Panc1 (cell line): Measurements from ENCODE around the gene CYP2E1. TPM values are rescaled to one million over a fixed set of nuclear protein-coding genes. Genes with fewer than 3 reads are reported as not detected.

Experiments used
- ATAC-seq: fragments of 200-7000 bp; cut with Tn5 transposase; 2 replicates; pipeline ENCODE4 v1.9.1; 2020; ENCODE audit warnings: mild to moderate bottlenecking, moderate library complexity
- BruUV-seq: library from RNA; stranded (reverse); fragments of 400-500 nt; replicated peaks from 2 replicates; lab custom pipeline; 2021; lab: Mats Ljungman, UMichigan
- CTCF ChIA-PET: fragments of 300-600 bp; sonication (Branson Sonifier 250); formaldehyde crosslinking; loops from one replicate; lab custom pipeline; 2022; ENCODE audit warnings: antibody characterized with exemption; lab: Charles Lee
- POLR2A ChIA-PET: fragments of 300-600 bp; sonication (Branson Sonifier 250); formaldehyde crosslinking; loops from one replicate; lab custom pipeline; 2022; ENCODE audit warnings: antibody characterized with exemption; lab: Charles Lee
- DNase-seq: peaks from one replicate; pipeline ENCODE4 v3.0.0-alpha.2; 2010; ENCODE audit warnings: low read depth, low spot score
- H3K27ac ChIP-seq: 2 replicates; pipeline ENCODE4 v1.5.1; 2011; ENCODE audit warnings: mild to moderate bottlenecking, low read length, inconsistent platforms
- H3K27me3 ChIP-seq: fragments of 200-500 bp; sonication (Bioruptor generic); 2 replicates; pipeline ENCODE4 v1.6.0; 2014; ENCODE audit warnings: low read length, inconsistent platforms; ENCODE audit not compliant: control insufficient read depth, insufficient read depth
- H3K36me3 ChIP-seq: fragments of 200-500 bp; sonication (Bioruptor generic); 2 replicates; pipeline ENCODE4 v1.5.1; 2014; ENCODE audit warnings: inconsistent platforms, mild to moderate bottlenecking, low read length, moderate library complexity; ENCODE audit not compliant: control insufficient read depth, insufficient read depth
- H3K4me1 ChIP-seq: 2 replicates; pipeline ENCODE4 v1.5.1; 2011; ENCODE audit warnings: inconsistent platforms, mild to moderate bottlenecking, low read length, moderate library complexity; ENCODE audit not compliant: control insufficient read depth, insufficient read depth
- H3K4me3 ChIP-seq, 2 experiments: 2 replicates each; pipeline ENCODE4 v1.5.1; 2011 to 2012; ENCODE audit warnings: low read depth in 2 of 2, low read length in 2 of 2, mild to moderate bottlenecking in 2 of 2, inconsistent platforms in 1 of 2, moderate library complexity in 1 of 2
- H3K9me3 ChIP-seq: fragments of 200-500 bp; sonication (Bioruptor generic); 2 replicates; pipeline ENCODE4 v1.5.1; 2014; ENCODE audit warnings: low read depth, mild to moderate bottlenecking, inconsistent platforms, low read length, moderate library complexity; ENCODE audit not compliant: control insufficient read depth, insufficient read depth
- POLR2AphosphoS5 ChIP-seq: IDR thresholded peaks from 2 replicates; pipeline ENCODE4 v1.6.1; 2012; ENCODE audit warnings: mild to moderate bottlenecking, low read depth, low read length, moderate library complexity
- SIN3A ChIP-seq: IDR thresholded peaks from 2 replicates; pipeline ENCODE4 v1.6.1; 2012; ENCODE audit warnings: low read depth, mild to moderate bottlenecking, low read length, moderate library complexity, borderline replicate concordance; ENCODE audit not compliant: insufficient read depth
- TCF7L2 ChIP-seq: IDR thresholded peaks from 2 replicates; pipeline ENCODE4 v1.6.1; 2011; ENCODE audit warnings: mild to moderate bottlenecking, low read depth, low read length, inconsistent platforms
- in situ Hi-C: cut with HindIII; loops from 2 replicates; pipeline ENCODE4 v1.10.0; 2016; ENCODE audit warnings: low sequenced_read_pairs, low pct_unique_long_range_greater_than_20kb
- intact Hi-C: fragments of 100-400 bp; cut with micrococcal nuclease; formaldehyde crosslinking; loops from one replicate; pipeline ENCODE4 v1.10.0; 2022; ENCODE audit not compliant: unreplicated experiment
- total RNA-seq: library from RNA; stranded (reverse); gene quantifications from one replicate; pipeline ENCODE4 v1.2.1, GENCODE V29; 2021; ENCODE audit not compliant: unreplicated experiment
- TF ChIP-seq, protein P1 (sequence below): fragments of 450-650 bp; IDR thresholded peaks from 2 replicates; pipeline ENCODE4 v1.5.1; 2017; ENCODE audit warnings: mild to moderate bottlenecking
- TF ChIP-seq, protein P2 (sequence below), 2 experiments: IDR thresholded peaks; 2 replicates each; pipeline ENCODE4 v1.6.1; 2011 to 2012; ENCODE audit warnings: low read depth in 2 of 2, control low read depth in 1 of 2, low read length in 1 of 2, mild to moderate bottlenecking in 1 of 2, moderate library complexity in 1 of 2; ENCODE audit not compliant: insufficient read depth in 1 of 2

CYP2E1 gene
- total RNA-seq, 1 experiment from 2014 or later = 1.1 TPM

GRCh38 chr10:133564816-133565215 is 37.7 kb downstream of the CYP2E1 start:
- Histone ChIP-seq H3K4me1 (no peaks in the 10 kb centered on the region), H3K36me3 (no peaks in the 10 kb centered on the region), H3K4me3 (no peak overlapping the region), H3K27me3 (no peaks in the 10 kb centered on the region; the same call in none of the 2 replicates), H3K9me3 (no peaks in the 10 kb centered on the region), H3K27ac (no peak overlapping the region)
- TF ChIP-seq TCF7L2 (no peak), SIN3A (no peak), POLR2AphosphoS5 (no peak)
- TF ChIP-seq, protein P1, sequence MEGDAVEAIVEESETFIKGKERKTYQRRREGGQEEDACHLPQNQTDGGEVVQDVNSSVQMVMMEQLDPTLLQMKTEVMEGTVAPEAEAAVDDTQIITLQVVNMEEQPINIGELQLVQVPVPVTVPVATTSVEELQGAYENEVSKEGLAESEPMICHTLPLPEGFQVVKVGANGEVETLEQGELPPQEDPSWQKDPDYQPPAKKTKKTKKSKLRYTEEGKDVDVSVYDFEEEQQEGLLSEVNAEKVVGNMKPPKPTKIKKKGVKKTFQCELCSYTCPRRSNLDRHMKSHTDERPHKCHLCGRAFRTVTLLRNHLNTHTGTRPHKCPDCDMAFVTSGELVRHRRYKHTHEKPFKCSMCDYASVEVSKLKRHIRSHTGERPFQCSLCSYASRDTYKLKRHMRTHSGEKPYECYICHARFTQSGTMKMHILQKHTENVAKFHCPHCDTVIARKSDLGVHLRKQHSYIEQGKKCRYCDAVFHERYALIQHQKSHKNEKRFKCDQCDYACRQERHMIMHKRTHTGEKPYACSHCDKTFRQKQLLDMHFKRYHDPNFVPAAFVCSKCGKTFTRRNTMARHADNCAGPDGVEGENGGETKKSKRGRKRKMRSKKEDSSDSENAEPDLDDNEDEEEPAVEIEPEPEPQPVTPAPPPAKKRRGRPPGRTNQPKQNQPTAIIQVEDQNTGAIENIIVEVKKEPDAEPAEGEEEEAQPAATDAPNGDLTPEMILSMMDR = no peak
- TF ChIP-seq, protein P2, sequence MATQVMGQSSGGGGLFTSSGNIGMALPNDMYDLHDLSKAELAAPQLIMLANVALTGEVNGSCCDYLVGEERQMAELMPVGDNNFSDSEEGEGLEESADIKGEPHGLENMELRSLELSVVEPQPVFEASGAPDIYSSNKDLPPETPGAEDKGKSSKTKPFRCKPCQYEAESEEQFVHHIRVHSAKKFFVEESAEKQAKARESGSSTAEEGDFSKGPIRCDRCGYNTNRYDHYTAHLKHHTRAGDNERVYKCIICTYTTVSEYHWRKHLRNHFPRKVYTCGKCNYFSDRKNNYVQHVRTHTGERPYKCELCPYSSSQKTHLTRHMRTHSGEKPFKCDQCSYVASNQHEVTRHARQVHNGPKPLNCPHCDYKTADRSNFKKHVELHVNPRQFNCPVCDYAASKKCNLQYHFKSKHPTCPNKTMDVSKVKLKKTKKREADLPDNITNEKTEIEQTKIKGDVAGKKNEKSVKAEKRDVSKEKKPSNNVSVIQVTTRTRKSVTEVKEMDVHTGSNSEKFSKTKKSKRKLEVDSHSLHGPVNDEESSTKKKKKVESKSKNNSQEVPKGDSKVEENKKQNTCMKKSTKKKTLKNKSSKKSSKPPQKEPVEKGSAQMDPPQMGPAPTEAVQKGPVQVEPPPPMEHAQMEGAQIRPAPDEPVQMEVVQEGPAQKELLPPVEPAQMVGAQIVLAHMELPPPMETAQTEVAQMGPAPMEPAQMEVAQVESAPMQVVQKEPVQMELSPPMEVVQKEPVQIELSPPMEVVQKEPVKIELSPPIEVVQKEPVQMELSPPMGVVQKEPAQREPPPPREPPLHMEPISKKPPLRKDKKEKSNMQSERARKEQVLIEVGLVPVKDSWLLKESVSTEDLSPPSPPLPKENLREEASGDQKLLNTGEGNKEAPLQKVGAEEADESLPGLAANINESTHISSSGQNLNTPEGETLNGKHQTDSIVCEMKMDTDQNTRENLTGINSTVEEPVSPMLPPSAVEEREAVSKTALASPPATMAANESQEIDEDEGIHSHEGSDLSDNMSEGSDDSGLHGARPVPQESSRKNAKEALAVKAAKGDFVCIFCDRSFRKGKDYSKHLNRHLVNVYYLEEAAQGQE (IDR thresholded peaks at IDR 0.05; ENCODE audit: insufficient read depth in 1 of 2, low read depth in 2 of 2, low read length in 1 of 2) = no peak
- in situ Hi-C loops (no loop called here), intact Hi-C loops (no loop called here)
- ChIA-PET CTCF (no interaction called here), POLR2A (no interaction called here)
- DNase-seq = no peak
- no TSS peak for BruUV-seq
- no peak for ATAC-seq

DNA sequence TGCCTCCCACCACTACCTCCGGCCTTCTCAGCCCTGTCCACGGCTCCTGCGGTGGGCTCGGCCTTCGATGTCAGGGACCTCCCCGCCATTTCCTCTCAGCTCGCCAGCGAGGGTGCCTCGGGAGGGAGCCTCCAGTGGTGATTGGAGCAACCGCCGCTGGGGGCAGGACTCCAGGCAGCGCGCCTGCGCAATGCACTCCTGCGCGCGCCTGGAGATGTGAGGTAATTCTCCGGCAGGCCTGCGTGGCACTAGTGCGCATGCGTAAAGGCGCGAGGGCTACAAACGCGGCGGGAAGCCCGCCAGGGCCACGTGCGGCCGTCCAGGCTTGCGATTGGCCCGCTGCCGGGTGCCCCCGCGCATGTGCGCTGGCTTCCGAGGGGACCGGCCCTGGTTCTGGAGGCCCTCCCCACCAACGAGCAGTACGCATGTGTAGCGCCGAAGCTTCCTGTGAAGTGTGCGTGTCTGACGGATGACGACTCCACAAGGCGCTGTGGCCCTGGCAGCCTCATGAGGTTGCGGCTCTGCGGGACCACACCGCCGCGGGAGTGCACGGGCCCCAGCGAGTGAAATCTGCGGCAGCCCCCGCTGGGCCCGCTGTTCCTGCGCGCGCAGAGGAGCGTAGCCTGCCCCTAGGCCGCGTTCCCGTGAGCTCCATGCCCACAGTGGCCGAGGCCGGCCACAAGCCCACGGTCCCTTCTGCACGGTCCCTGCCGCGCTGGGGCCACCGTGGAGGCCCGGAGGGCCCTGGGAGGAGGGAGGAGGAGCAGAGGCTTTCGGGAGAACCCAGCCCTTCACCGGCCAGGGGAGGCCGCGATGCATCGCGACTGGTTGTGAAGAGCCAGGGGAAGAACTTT is 38.5 kb downstream of the CYP2E1 start, which contains the start of gene SYCE1:
TSS of gene SYCE1 (minus strand) at position 143 of the 854 bp plus-strand sequence. CDS start at position 89, 54 bp downstream.
- ChIA-PET POLR2A (no interaction called here), CTCF (no interaction called here)
- DNase-seq (no peak), ATAC-seq (no peak)
- no peak for TF ChIP-seq TCF7L2
- TF ChIP-seq, protein P2 (IDR thresholded peaks at IDR 0.05; ENCODE audit: insufficient read depth in 1 of 2, low read depth in 2 of 2, low read length in 1 of 2) = no peak
- no peak for TF ChIP-seq SIN3A
- TF ChIP-seq, protein P1 = no peak
- TF ChIP-seq POLR2AphosphoS5 = no peak
- in situ Hi-C loops = no loop called here
- H3K36me3 ChIP-seq = no peaks in the 10 kb centered on the region
- no peak within 1 kb of the TSS for H3K4me3 ChIP-seq
- no peaks in the 10 kb centered on the region for H3K9me3 ChIP-seq
- H3K27ac ChIP-seq = no peak within 1 kb of the TSS
- no TSS peak for BruUV-seq
- H3K4me1 ChIP-seq = no peaks in the 10 kb centered on the region
- intact Hi-C loops = no loop called here
- H3K27me3 ChIP-seq = no peaks in the 10 kb centered on the region; the same call in none of the 2 replicates
